HG03196 (cell line): Measurements from ENCODE around the gene FARP1.
"Not testable (repeated sequence)": the region's sequence is repeated elsewhere in the genome, so short reads cannot be mapped to it uniquely, and the experiment has no call there.

ENCODE experiments used
- ATAC-seq: cut with Tn5 transposase; IDR thresholded peaks from one replicate; pipeline ENCODE4 v1.9.1; 2021; ENCODE audit not compliant: unreplicated experiment

The FARP1 gene

GRCh38 chr13:98411617-98412265 is 268.8 kb downstream of the FARP1 start:
- no peak for ATAC-seq

- not testable (repeated sequence) for ATAC-seq
Measured at GRCh38 chr13:98413278-98413677, 270.4 kb downstream of the FARP1 start.

- ATAC-seq: no peak
Measured at GRCh38 chr13:98413796-98414195, 270.9 kb downstream of the FARP1 start.

GRCh38 chr13:98415326-98416070 is 272.6 kb downstream of the FARP1 start:
- ATAC-seq: no peak

GRCh38 chr13:98416408-98416807 is 273.5 kb downstream of the FARP1 start:
- ATAC-seq: no peak

GRCh38 chr13:98419786-98420553 is 277.1 kb downstream of the FARP1 start:
- no peak for ATAC-seq

- no peak for ATAC-seq
Measured at GRCh38 chr13:98420554-98421175, 277.8 kb downstream of the FARP1 start.

GRCh38 chr13:98422046-98422445 is 279.2 kb downstream of the FARP1 start:
- no peak for ATAC-seq

- ATAC-seq: no peak
Measured at GRCh38 chr13:98423417-98423816, 280.5 kb downstream of the FARP1 start.

- ATAC-seq: no peak
Measured at GRCh38 chr13:98427331-98427995, 284.6 kb downstream of the FARP1 start.

- ATAC-seq: no peak
Measured at GRCh38 chr13:98428256-98428966, 285.5 kb downstream of the FARP1 start.

GRCh38 chr13:98429081-98429480 is 286.2 kb downstream of the FARP1 start:
- ATAC-seq: no peak

GRCh38 chr13:98429531-98429930 is 286.6 kb downstream of the FARP1 start:
- no peak for ATAC-seq

- ATAC-seq: no peak
Measured at GRCh38 chr13:98429977-98430736, 287.3 kb downstream of the FARP1 start.

- ATAC-seq: no peak
Measured at GRCh38 chr13:98432638-98433037, 289.7 kb downstream of the FARP1 start.

- no peak for ATAC-seq
Measured at GRCh38 chr13:98433654-98434053, 290.8 kb downstream of the FARP1 start.

- no peak for ATAC-seq
Measured at GRCh38 chr13:98434060-98434459, 291.2 kb downstream of the FARP1 start.

- no peak for ATAC-seq
Measured at GRCh38 chr13:98435376-98435775, 292.5 kb downstream of the FARP1 start.

GRCh38 chr13:98436233-98436910 is 293.5 kb downstream of the FARP1 start:
- ATAC-seq: no peak
